BLaER1 (cell line): Measurements from ENCODE around the gene NSD1.

Source experiments
- H3K27ac ChIP-seq: shearing (Covaris generic); formaldehyde crosslinking; 2 replicates; pipeline ENCODE4 v1.8.1; 2022
- H3K27me3 ChIP-seq: shearing (Covaris generic); formaldehyde crosslinking; 2 replicates; pipeline ENCODE4 v1.8.1; 2022
- H3K36me3 ChIP-seq: shearing (Covaris generic); formaldehyde crosslinking; 2 replicates; pipeline ENCODE4 v1.8.1; 2022
- H3K4me1 ChIP-seq: shearing (Covaris generic); formaldehyde crosslinking; 2 replicates; pipeline ENCODE4 v1.8.1; 2022
- H3K4me2 ChIP-seq: shearing (Covaris generic); formaldehyde crosslinking; 2 replicates; pipeline ENCODE4 v1.8.1; 2022
- H3K4me3 ChIP-seq: shearing (Covaris generic); formaldehyde crosslinking; 2 replicates; pipeline ENCODE4 v1.8.1; 2022
- H3K9ac ChIP-seq: shearing (Covaris generic); formaldehyde crosslinking; 2 replicates; pipeline ENCODE4 v1.8.1; 2022
- H3K9me3 ChIP-seq: shearing (Covaris generic); formaldehyde crosslinking; 2 replicates; pipeline ENCODE4 v1.8.1; 2022
- H4K20me1 ChIP-seq: shearing (Covaris generic); formaldehyde crosslinking; 2 replicates; pipeline ENCODE4 v1.8.1; 2022
- Cebpa-rat ChIP-seq: shearing (Covaris generic); IDR thresholded peaks from 2 replicates; pipeline ENCODE4 v1.8.1; 2022

The NSD1 gene

DNA sequence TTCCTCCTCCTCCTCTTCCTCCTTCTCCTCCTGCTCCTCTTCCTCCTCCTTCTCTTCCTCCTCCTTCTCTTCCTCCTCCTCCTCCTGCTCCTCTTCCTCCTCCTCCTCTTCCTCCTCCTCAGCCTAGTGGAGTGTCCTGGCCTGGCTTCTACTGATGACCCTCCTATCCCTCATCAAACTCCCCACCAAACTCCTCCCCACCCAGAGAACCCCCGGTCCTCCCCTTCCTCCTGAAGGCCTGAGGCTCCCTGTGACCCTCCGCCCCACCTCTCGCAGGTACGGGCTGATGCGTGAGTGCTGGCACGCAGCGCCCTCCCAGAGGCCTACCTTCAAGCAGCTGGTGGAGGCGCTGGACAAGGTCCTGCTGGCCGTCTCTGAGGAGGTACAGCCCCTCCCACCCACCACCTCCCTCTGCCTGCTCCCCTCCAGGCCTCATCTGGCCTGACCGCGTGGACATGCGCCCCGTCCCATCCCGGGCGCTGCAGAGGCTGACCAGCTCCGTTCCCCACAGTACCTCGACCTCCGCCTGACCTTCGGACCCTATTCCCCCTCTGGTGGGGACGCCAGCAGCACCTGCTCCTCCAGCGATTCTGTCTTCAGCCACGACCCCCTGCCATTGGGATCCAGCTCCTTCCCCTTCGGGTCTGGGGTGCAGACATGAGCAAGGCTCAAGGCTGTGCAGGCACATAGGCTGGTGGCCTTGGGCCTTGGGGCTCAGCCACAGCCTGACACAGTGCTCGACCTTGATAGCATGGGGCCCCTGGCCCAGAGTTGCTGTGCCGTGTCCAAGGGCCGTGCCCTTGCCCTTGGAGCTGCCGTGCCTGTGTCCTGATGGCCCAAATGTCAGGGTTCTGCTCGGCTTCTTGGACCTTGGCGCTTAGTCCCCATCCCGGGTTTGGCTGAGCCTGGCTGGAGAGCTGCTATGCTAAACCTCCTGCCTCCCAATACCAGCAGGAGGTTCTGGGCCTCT is 36.3 kb upstream of the NSD1 start:
- H3K36me3 ChIP-seq = no peaks in the 10 kb centered on the region
- H4K20me1 ChIP-seq = no peaks in the 10 kb centered on the region
- H3K4me3 ChIP-seq = no peak overlapping the region
- no peak for TF ChIP-seq Cebpa-rat
- no peaks in the 10 kb centered on the region for H3K9me3 ChIP-seq
- no peak overlapping the region for H3K9ac ChIP-seq
- peaks cover 9% of the 10 kb centered on the region; the same call in 1 of the 2 replicates for H3K27me3 ChIP-seq
- no peak overlapping the region for H3K27ac ChIP-seq
- peaks cover 46% of the 10 kb centered on the region for H3K4me1 ChIP-seq
- peak overlapping the region; percentile 83 for H3K4me2 ChIP-seq

GRCh38 chr5:177098120-177098469 is 35.5 kb upstream of the NSD1 start:
- peaks cover 9% of the 10 kb centered on the region; the same call in 1 of the 2 replicates for H3K27me3 ChIP-seq
- peaks cover 46% of the 10 kb centered on the region for H3K4me1 ChIP-seq
- H4K20me1 ChIP-seq = no peaks in the 10 kb centered on the region
- H3K27ac ChIP-seq = peak overlapping the region; percentile 75; the same call in 1 of the 2 replicates
- TF ChIP-seq Cebpa-rat = no peak
- peak overlapping the region; percentile 83 for H3K4me2 ChIP-seq
- no peak overlapping the region for H3K4me3 ChIP-seq
- H3K9ac ChIP-seq = peak overlapping the region; percentile 65; the same call in 1 of the 2 replicates
- H3K9me3 ChIP-seq = no peaks in the 10 kb centered on the region
- no peaks in the 10 kb centered on the region for H3K36me3 ChIP-seq

GRCh38 chr5:177098470-177099141 is 35.0 kb upstream of the NSD1 start:
- TF ChIP-seq Cebpa-rat = no peak
- Histone ChIP-seq H3K9ac (peak overlapping the region; percentile 65), H4K20me1 (no peaks in the 10 kb centered on the region), H3K36me3 (no peaks in the 10 kb centered on the region), H3K4me1 (peaks cover 46% of the 10 kb centered on the region), H3K4me3 (no peak overlapping the region), H3K27ac (peak overlapping the region; percentile 75), H3K27me3 (peaks cover 9% of the 10 kb centered on the region; the same call in 1 of the 2 replicates), H3K4me2 (peak overlapping the region; percentile 83), H3K9me3 (no peaks in the 10 kb centered on the region)

DNA sequence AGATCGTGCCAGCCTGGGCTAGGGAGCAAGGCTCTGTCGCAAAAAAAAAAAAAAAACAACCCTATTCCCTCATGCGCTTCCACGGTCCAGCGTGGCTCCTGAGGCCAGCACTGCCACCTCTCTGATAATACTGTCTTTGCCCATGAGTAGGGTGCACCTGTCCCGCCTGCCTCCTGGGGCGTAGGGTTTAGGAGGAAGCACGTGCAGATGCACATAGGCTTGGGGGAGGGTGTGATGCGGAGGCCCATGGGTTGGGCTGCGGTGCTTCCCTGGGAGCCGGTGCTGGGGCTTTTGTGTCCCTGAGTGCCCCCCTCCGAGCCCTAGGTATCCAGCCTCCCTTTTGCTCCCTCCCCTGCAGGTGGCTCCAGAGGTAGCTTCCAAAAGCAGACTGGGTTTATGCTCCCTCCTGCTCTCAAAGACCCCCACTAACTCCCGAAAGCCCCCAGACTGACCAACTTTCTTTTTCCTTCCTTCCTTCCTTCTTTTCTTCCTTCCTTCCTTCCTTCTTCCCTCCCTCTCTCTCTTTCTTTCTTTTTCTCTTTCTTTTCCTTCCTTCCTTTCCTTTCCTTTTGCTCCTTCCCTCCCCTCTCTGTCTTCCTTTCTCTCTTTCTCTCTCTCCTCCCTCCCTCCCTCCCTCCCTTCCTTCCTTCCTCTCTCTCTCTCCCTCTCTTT is 34.0 kb upstream of the NSD1 start:
- Histone ChIP-seq H3K4me2 (peak overlapping the region; percentile 83), H3K9me3 (no peaks in the 10 kb centered on the region), H3K27ac (no peak overlapping the region), H3K4me1 (peaks cover 43% of the 10 kb centered on the region), H3K27me3 (peaks cover 9% of the 10 kb centered on the region; the same call in 1 of the 2 replicates), H3K4me3 (no peak overlapping the region), H3K9ac (no peak overlapping the region), H3K36me3 (no peaks in the 10 kb centered on the region), H4K20me1 (no peaks in the 10 kb centered on the region)
- no peak for TF ChIP-seq Cebpa-rat

DNA sequence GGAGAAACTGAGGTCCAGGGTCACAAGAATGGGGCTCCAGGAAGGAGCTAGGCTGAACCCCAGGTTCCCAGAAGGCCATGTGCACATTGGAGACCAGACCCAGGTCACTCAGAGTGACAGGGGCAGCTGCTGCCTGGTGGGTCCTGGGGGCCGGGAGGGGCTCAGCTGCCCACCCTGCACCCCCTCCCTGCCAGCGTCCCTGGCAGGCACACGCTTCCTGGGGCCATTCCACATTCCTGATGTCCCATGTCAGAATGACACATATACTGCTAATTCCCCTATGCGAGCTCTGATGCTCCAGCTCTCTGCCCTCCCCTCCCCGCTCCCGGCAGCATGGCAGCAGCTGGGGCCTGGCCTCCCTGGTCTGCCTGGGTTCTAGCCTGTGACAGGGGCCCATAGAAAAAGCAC is 32.9 kb upstream of the NSD1 start:
- Histone ChIP-seq H3K27ac (no peak overlapping the region), H3K36me3 (no peaks in the 10 kb centered on the region), H3K4me2 (peak overlapping the region; percentile 51; the same call in 1 of the 2 replicates), H4K20me1 (no peaks in the 10 kb centered on the region), H3K4me1 (peaks cover 32% of the 10 kb centered on the region), H3K9me3 (no peaks in the 10 kb centered on the region), H3K4me3 (no peak overlapping the region), H3K27me3 (peaks cover 9% of the 10 kb centered on the region; the same call in 1 of the 2 replicates), H3K9ac (no peak overlapping the region)
- TF ChIP-seq Cebpa-rat = no peak

DNA sequence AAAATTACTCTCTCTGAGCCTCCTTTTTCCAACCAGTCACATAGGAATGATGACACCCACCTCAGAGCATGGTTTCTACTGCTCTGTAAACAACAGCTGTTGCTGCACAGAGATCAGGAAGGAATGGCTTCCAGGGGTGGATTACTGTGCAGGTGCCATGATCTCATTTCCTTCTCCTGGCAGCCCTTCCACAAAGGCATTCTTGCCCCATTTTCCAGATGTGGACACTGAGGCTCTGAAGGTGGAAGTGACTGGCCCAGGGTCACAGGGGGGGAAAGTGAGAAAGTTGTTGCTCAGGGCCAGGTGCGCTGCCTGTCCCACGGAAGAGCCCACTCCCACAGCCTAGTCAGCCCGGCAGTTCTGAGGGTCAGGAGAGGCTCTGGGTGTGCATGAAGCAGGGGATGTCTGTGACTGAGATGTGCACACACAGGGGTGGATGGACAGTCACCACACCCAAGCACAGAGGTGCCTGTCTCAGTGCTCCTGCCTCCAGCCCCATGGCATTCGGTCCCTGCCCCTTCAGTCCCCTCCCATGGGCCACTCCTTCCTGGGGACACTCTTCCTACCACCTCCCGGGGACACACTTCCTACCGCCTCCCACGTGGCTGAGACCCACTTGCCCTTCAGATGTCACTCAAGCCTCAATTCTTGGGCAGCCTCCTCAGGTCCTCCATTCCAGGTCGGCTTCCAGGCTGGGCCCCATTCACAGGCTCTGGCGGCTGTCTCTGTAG is 29.9 kb upstream of the NSD1 start:
- H3K9me3 ChIP-seq = no peaks in the 10 kb centered on the region
- peaks cover 20% of the 10 kb centered on the region for H3K4me1 ChIP-seq
- H3K27me3 ChIP-seq = peaks cover 6% of the 10 kb centered on the region; the same call in 1 of the 2 replicates
- H3K36me3 ChIP-seq = no peaks in the 10 kb centered on the region
- TF ChIP-seq Cebpa-rat = no peak
- H3K27ac ChIP-seq = no peak overlapping the region
- no peak overlapping the region for H3K4me2 ChIP-seq
- no peak overlapping the region for H3K4me3 ChIP-seq
- H3K9ac ChIP-seq = no peak overlapping the region
- no peaks in the 10 kb centered on the region for H4K20me1 ChIP-seq

DNA sequence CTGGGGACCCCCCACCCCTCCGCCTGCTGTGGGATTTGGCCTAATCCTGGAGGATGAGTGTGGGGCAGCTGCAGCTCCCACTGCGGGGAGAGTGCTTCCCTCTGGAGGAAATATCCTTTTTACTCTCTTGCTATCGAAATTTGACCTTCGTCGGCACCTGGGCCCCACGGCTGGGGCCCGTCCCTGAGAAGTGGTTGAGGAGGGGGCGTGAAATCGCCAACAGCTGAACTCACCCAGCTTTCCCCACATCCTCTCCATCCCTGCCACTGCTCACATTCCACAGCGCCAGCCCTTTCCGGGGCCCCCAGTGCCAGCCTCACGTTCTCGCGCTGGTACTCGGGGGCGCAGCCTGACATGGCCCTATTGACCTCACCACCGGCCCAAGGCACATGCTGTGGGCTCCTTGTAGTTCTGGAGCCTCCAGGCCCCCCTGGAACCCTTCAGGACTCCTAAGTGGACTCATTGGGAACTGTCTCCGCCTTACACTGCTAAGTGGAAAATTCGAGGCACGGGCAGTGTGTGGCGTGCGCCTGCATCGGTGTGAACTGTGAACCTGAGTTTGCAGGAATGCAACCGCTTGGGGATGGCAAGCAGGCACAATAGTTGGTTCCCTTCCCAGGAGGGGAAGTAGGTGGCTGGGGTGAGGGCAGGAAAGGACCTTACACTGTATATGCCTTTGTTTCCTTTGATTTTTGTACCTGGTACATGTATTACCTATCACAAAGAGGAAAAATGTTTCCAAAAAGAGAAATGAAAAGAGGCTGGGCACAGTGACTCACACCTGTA is 27.7 kb upstream of the NSD1 start:
- Histone ChIP-seq H3K36me3 (no peaks in the 10 kb centered on the region), H3K9ac (no peak overlapping the region), H3K4me2 (no peak overlapping the region), H3K4me3 (no peak overlapping the region), H3K27ac (no peak overlapping the region), H4K20me1 (no peaks in the 10 kb centered on the region), H3K9me3 (no peaks in the 10 kb centered on the region), H3K4me1 (no peaks in the 10 kb centered on the region), H3K27me3 (no peaks in the 10 kb centered on the region)
- TF ChIP-seq Cebpa-rat = no peak

- no peaks in the 10 kb centered on the region for H3K4me1 ChIP-seq
- TF ChIP-seq Cebpa-rat = no peak
Measured at GRCh38 chr5:177107159-177107558, 26.4 kb upstream of the NSD1 start.

More at GRCh38 chr5:177107159-177107558, 26.4 kb upstream of the NSD1 start:
- Histone ChIP-seq H3K36me3 (no peaks in the 10 kb centered on the region), H3K27ac (no peak overlapping the region), H3K4me2 (no peak overlapping the region), H3K9ac (no peak overlapping the region), H4K20me1 (no peaks in the 10 kb centered on the region), H3K9me3 (no peaks in the 10 kb centered on the region), H3K27me3 (no peaks in the 10 kb centered on the region), H3K4me3 (no peak overlapping the region)
